HG02763 (cell line): Measurements from ENCODE around the gene RPL13.

Experiments
- ATAC-seq: cut with Tn5 transposase; IDR thresholded peaks from one replicate; pipeline ENCODE4 v1.9.1; 2021; ENCODE audit warnings: mild to moderate bottlenecking, moderate library complexity; ENCODE audit not compliant: unreplicated experiment

The RPL13 gene

GRCh38 chr16:89560378-89561141, at the start of gene RPL13:
RPL13 (plus strand) TSS chr16:89560682; CDS start chr16:89560960, 278 bp downstream.
- peak; percentile 87 for ATAC-seq

- no peak for ATAC-seq
These were observed 49.1 kb upstream of the RPL13 start for GRCh38 chr16:89511374-89511773.

- no peak for ATAC-seq
These were observed 48.0 kb upstream of the RPL13 start for GRCh38 chr16:89512453-89512852.

GRCh38 chr16:89517128-89517527, 43.4 kb upstream of the RPL13 start:
- ATAC-seq: no peak

- no peak for ATAC-seq
These were observed 40.6 kb upstream of the RPL13 start for GRCh38 chr16:89519881-89520280.

- no peak for ATAC-seq
These were observed 38.2 kb upstream of the RPL13 start for GRCh38 chr16:89522287-89522686.

- ATAC-seq: no peak
These were observed 36.7 kb upstream of the RPL13 start for GRCh38 chr16:89523680-89524344.

- no peak for ATAC-seq
These were observed 35.2 kb upstream of the RPL13 start for GRCh38 chr16:89525146-89525913.

GRCh38 chr16:89529097-89529496, 31.4 kb upstream of the RPL13 start:
- ATAC-seq: no peak

- no peak for ATAC-seq
These were observed 29.8 kb upstream of the RPL13 start for GRCh38 chr16:89530401-89531381.

GRCh38 chr16:89531821-89532526, 28.5 kb upstream of the RPL13 start:
- no peak for ATAC-seq

- ATAC-seq: no peak
These were observed 26.2 kb upstream of the RPL13 start for GRCh38 chr16:89534252-89534756.

GRCh38 chr16:89536371-89536770, 24.1 kb upstream of the RPL13 start:
- ATAC-seq: no peak

- ATAC-seq: no peak
These were observed 23.5 kb upstream of the RPL13 start for GRCh38 chr16:89536886-89537548.

- ATAC-seq: no peak
These were observed 22.9 kb upstream of the RPL13 start for GRCh38 chr16:89537549-89537925.

GRCh38 chr16:89538286-89538685, 22.2 kb upstream of the RPL13 start:
- ATAC-seq: no peak

GRCh38 chr16:89540557-89540956, 19.9 kb upstream of the RPL13 start:
- no peak for ATAC-seq

- no peak for ATAC-seq
These were observed 18.7 kb upstream of the RPL13 start for GRCh38 chr16:89541792-89542191.

- ATAC-seq: no peak
These were observed 16.4 kb upstream of the RPL13 start for GRCh38 chr16:89544113-89544512.
